ENCODE measurements around the gene KDM4C. TPM values are rescaled to one million over a fixed set of nuclear protein-coding genes. Genes with fewer than 3 reads are reported as not detected.

Gene KDM4C
- total RNA-seq, 1 experiment from 2014 or later, result 7.1 TPM

GRCh38 chr9:6790866-6791265 is 33.1 kb downstream of the KDM4C start:
- H3K27me3 ChIP-seq (ENCODE audit: control insufficient read depth, insufficient read depth, low read length), result no peaks in the 10 kb centered on the region
- H3K27ac ChIP-seq (ENCODE audit: low read length), result no peak overlapping the region
- no peaks in the 10 kb centered on the region for H3K4me1 ChIP-seq (ENCODE audit: control insufficient read depth, insufficient read depth, low read length)
- intact Hi-C loops (cut with micrococcal nuclease; ENCODE audit: unreplicated experiment) (no loop called here), in situ Hi-C loops (cut with HindIII; ENCODE audit: low pct_unique_long_range_greater_than_20kb, low sequenced_read_pairs) (no loop called here)
- DNase-seq (ENCODE audit: low read depth, low spot score) (no peak), ATAC-seq (no peak)
- no peaks in the 10 kb centered on the region for H3K9me3 ChIP-seq (ENCODE audit: control insufficient read depth, insufficient read depth, low read depth, low read length)
- no peaks in the 10 kb centered on the region for H3K36me3 ChIP-seq (ENCODE audit: control insufficient read depth, insufficient read depth, low read length)
- H3K4me3 ChIP-seq (ENCODE audit: low read depth in 2 of 2, low read length in 2 of 2), result no peak overlapping the region
- ChIA-PET CTCF (no interaction called here), POLR2A (no interaction called here)
- BruUV-seq (replicated peaks), result no TSS peak
- TF ChIP-seq TCF7L2 (IDR thresholded peaks at IDR 0.05; ENCODE audit: low read depth, low read length), result no peak
- no peak for TF ChIP-seq REST (IDR thresholded peaks at IDR 0.05; ENCODE audit: insufficient read depth in 1 of 2, low read depth in 2 of 2, low read length in 1 of 2)
- TF ChIP-seq CTCF (IDR thresholded peaks at IDR 0.05), result no peak
- no peak for TF ChIP-seq SIN3A (IDR thresholded peaks at IDR 0.05; ENCODE audit: borderline replicate concordance, insufficient read depth, low read depth, low read length)
- no peak for TF ChIP-seq POLR2AphosphoS5 (IDR thresholded peaks at IDR 0.05; ENCODE audit: low read depth, low read length)

- Histone ChIP-seq H3K9me3 (ENCODE audit: control insufficient read depth, insufficient read depth, low read depth, low read length) (no peaks in the 10 kb centered on the region), H3K4me1 (ENCODE audit: control insufficient read depth, insufficient read depth, low read length) (no peaks in the 10 kb centered on the region), H3K36me3 (ENCODE audit: control insufficient read depth, insufficient read depth, low read length) (no peaks in the 10 kb centered on the region), H3K4me3 (ENCODE audit: low read depth in 2 of 2, low read length in 2 of 2) (no peak overlapping the region), H3K27ac (ENCODE audit: low read length) (no peak overlapping the region), H3K27me3 (ENCODE audit: control insufficient read depth, insufficient read depth, low read length) (no peaks in the 10 kb centered on the region)
- ChIA-PET POLR2A (no interaction called here), CTCF (no interaction called here)
- intact Hi-C loops (cut with micrococcal nuclease; ENCODE audit: unreplicated experiment), result no loop called here
- no TSS peak for BruUV-seq (replicated peaks)
- in situ Hi-C loops (cut with HindIII; ENCODE audit: low pct_unique_long_range_greater_than_20kb, low sequenced_read_pairs), result no loop called here
- DNase-seq (ENCODE audit: low read depth, low spot score) (no peak), ATAC-seq (no peak)
- no peak for TF ChIP-seq CTCF (IDR thresholded peaks at IDR 0.05)
- no peak for TF ChIP-seq POLR2AphosphoS5 (IDR thresholded peaks at IDR 0.05; ENCODE audit: low read depth, low read length)
- no peak for TF ChIP-seq REST (IDR thresholded peaks at IDR 0.05; ENCODE audit: insufficient read depth in 1 of 2, low read depth in 2 of 2, low read length in 1 of 2)
- no peak for TF ChIP-seq SIN3A (IDR thresholded peaks at IDR 0.05; ENCODE audit: borderline replicate concordance, insufficient read depth, low read depth, low read length)
- TF ChIP-seq TCF7L2 (IDR thresholded peaks at IDR 0.05; ENCODE audit: low read depth, low read length), result no peak
Observed at GRCh38 chr9:6793203-6793602, 35.4 kb downstream of the KDM4C start.
